HepG2 (cell line): ENCODE data around the gene SPECC1L. TPM values are rescaled to one million over a fixed set of nuclear protein-coding genes. Genes with fewer than 3 reads are reported as not detected.

Experiments
- ATAC-seq: fragments of 200-7000 bp; cut with Tn5 transposase; 3 replicates; pipeline ENCODE4 v1.9.1; 2020; ENCODE audit warnings: mild to moderate bottlenecking, moderate library complexity
- BruUV-seq: library from RNA; stranded (reverse); fragments of 400-500 nt; replicated peaks from 2 replicates; lab custom pipeline; 2021; lab: Mats Ljungman, UMichigan
- CTCF ChIA-PET: fragments of 300-600 bp; formaldehyde crosslinking; extraction: SDS; loops from one replicate; lab custom pipeline; 2021; ENCODE audit warnings: low total read pairs, inconsistent platforms, low intra/inter-chr PET ratio; lab: Yijun Ruan, JAX
- POLR2A ChIA-PET: fragments of 350-600 bp; sonication (Branson Sonifier 250); formaldehyde crosslinking; loops from one replicate; lab custom pipeline; 2020; ENCODE audit warnings: antibody characterized with exemption, inconsistent platforms; lab: Yijun Ruan, JAX
- DNase-seq: peaks from one replicate; pipeline ENCODE4 v3.0.0-alpha.2; 2015; ENCODE audit warnings: low spot score
- FAIRE-seq: peaks from 3 replicates; lab custom pipeline; 2011; peaks lifted over from hg19 to GRCh38; lab: Jason Lieb, UNC
- H2AFZ ChIP-seq: one replicate; pipeline ENCODE4 v1.6.1; 2011; ENCODE audit warnings: low read length, inconsistent platforms
- H3K27ac ChIP-seq: fragments of 300-600 bp; 3 replicates; pipeline ENCODE4 v1.8.0; 2011; ENCODE audit warnings: mixed run types, mild to moderate bottlenecking, mixed read lengths, low read length, inconsistent platforms; ENCODE audit not compliant: insufficient read depth; ENCODE audit errors: extremely low read length
- H3K27me3 ChIP-seq, 2 experiments: fragments of 200-600 bp in 1 of 2; 2 replicates in 1 of 2; 3 replicates in 1 of 2; pipeline versions ENCODE4 v1.6.0 to v1.8.0; 2011; ENCODE audit warnings: low read length in 2 of 2, mild to moderate bottlenecking in 2 of 2, moderate library complexity in 2 of 2, inconsistent platforms in 1 of 2; ENCODE audit not compliant: insufficient read depth in 2 of 2, control insufficient read depth in 1 of 2
- H3K36me3 ChIP-seq, 2 experiments: fragments of 200-600 bp in 1 of 2; replicated peaks in 1 of 2; 2 replicates in 1 of 2; 3 replicates in 1 of 2; pipeline versions ENCODE4 v1.5.1 to v1.8.0; 2011; ENCODE audit warnings: low read length in 2 of 2, inconsistent platforms in 1 of 2; ENCODE audit not compliant: insufficient read depth in 2 of 2, control insufficient read depth in 1 of 2
- H3K4me1 ChIP-seq: 2 replicates; pipeline ENCODE4 v1.5.1; 2012; ENCODE audit warnings: low read length, inconsistent platforms; ENCODE audit not compliant: insufficient read depth
- H3K4me2 ChIP-seq: 2 replicates; pipeline ENCODE4 v1.6.0; 2011; ENCODE audit warnings: low read depth, low read length, inconsistent platforms
- H3K4me3 ChIP-seq, 3 experiments: fragments of 200-600 bp in 1 of 3; sonication (generic), shearing (Covaris generic) in 1 of 3; replicated peaks in 1 of 3; 2 replicates each; pipeline ENCODE4 v1.5.1; 2011 to 2016; ENCODE audit warnings: low read length in 3 of 3, inconsistent platforms in 2 of 3, low read depth in 2 of 3, mild to moderate bottlenecking in 2 of 3, control low read depth in 1 of 3, mixed read lengths in 1 of 3; ENCODE audit not compliant: insufficient read depth in 1 of 3
- H3K79me2 ChIP-seq: one replicate; pipeline ENCODE4 v1.6.1; 2011; ENCODE audit warnings: low read length, inconsistent platforms; ENCODE audit not compliant: insufficient read depth
- H3K9ac ChIP-seq: 2 replicates; pipeline ENCODE4 v1.6.0; 2011; ENCODE audit warnings: mild to moderate bottlenecking, low read depth, low read length, inconsistent platforms; ENCODE audit not compliant: insufficient read depth
- H3K9me3 ChIP-seq: 2 replicates; pipeline ENCODE4 v1.5.1; 2012; ENCODE audit warnings: mild to moderate bottlenecking, low read length
- H4K20me1 ChIP-seq: 2 replicates; pipeline ENCODE4 v1.6.0; 2011; ENCODE audit warnings: inconsistent platforms, mild to moderate bottlenecking, low read length, moderate library complexity; ENCODE audit not compliant: insufficient read depth
- HDAC6 ChIP-seq: fragments of 200-600 bp; sonication (generic); IDR thresholded peaks from 2 replicates; pipeline ENCODE4 v1.7.0; 2017; ENCODE audit warnings: mild to moderate bottlenecking, antibody characterized with exemption, low read length, low read depth
- NR2F2 ChIP-seq: IDR thresholded peaks from 2 replicates; pipeline ENCODE4 v1.6.1; 2012; ENCODE audit warnings: low read depth, inconsistent platforms, borderline replicate concordance
- POLR2AphosphoS2 ChIP-seq: IDR thresholded peaks from 2 replicates; pipeline ENCODE4 v1.6.1; 2011; ENCODE audit warnings: low read depth, low read length, improper control_type of control experiment
- ZGPAT ChIP-seq: IDR thresholded peaks from 2 replicates; pipeline ENCODE4 v1.6.1; 2016; ENCODE audit warnings: mild to moderate bottlenecking
- ZNF740 ChIP-seq: sonication (generic); formaldehyde crosslinking; IDR thresholded peaks from 2 replicates; pipeline ENCODE4 v1.4.0; 2020; ENCODE audit warnings: missing genetic modification reagents
- ZSCAN25 ChIP-seq: sonication (generic); formaldehyde crosslinking; IDR thresholded peaks from 2 replicates; pipeline ENCODE4 v1.8.0; 2022; ENCODE audit warnings: mild to moderate bottlenecking, missing genetic modification reagents
- WGBS: methylation state at CpG from one replicate; pipeline ENCODE4 v1.1.6; 2017; ENCODE audit warnings: low lambda C conversion rate; 5-methylcytosine and 5-hydroxymethylcytosine counted together
- in situ Hi-C: cut with HindIII; loops from 2 replicates; pipeline ENCODE4 v1.10.0; 2017; ENCODE audit warnings: low pct_unique_long_range_greater_than_20kb; ENCODE audit not compliant: extremely low pct_ligation_motif_present
- intact Hi-C: fragments of 100-400 bp; cut with micrococcal nuclease; formaldehyde crosslinking; loops from one replicate; pipeline ENCODE4 v1.10.0; 2022; ENCODE audit not compliant: unreplicated experiment
- polyA plus RNA-seq, 8 experiments: library from polyadenylated mRNA; depleted of rRNA in 3 of 8; stranded (reverse) in 7 of 8; unstranded in 1 of 8; fragments of >200 nt; fragmentation: Illumina TruSeq in 4 of 8; extraction: Trizol in 4 of 8; gene quantifications; 2 replicates each; pipeline versions ENCODE4 v1.2.1 to v1.2.3, GENCODE V29; 2011 to 2016; ENCODE audit warnings: low read depth in 4 of 8, missing spikeins in 1 of 8, mixed read lengths in 1 of 8; ENCODE audit not compliant: insufficient read depth in 1 of 8
- total RNA-seq, 5 experiments: library from RNA; depleted of rRNA; stranded (reverse); fragments of >200 nt; fragmentation: Illumina TruSeq; extraction: Trizol; gene quantifications; 2 replicates each; pipeline ENCODE4 v1.2.3, GENCODE V29; 2016; ENCODE audit warnings: low read depth in 1 of 5

SPECC1L gene
- total and polyA plus RNA-seq, 2 of the 13 experiments (the other 11 are each of a cell fraction or from before 2014, with no cell fraction given), result 14.1 to 30.3 TPM

GRCh38 chr22:24414523-24414922 is 143.9 kb downstream of the SPECC1L start:
- POLR2A ChIA-PET, result no interaction called here
- no peak for ATAC-seq

More at GRCh38 chr22:24414523-24414922, 143.9 kb downstream of the SPECC1L start:
- no peaks in the 10 kb centered on the region for H3K27me3 ChIP-seq
- H3K36me3 ChIP-seq, result peaks cover 11 to 51% of the 10 kb centered on the region in 2 experiments
- CTCF ChIA-PET, result no interaction called here
- H3K79me2 ChIP-seq, result no peaks in the 10 kb centered on the region
- H3K4me2 ChIP-seq, result no peak overlapping the region
- TF ChIP-seq POLR2AphosphoS2 (no peak), ZNF740 (CRISPR knock-in tag) (no peak), ZGPAT (CRISPR knock-in tag) (no peak), ZSCAN25 (CRISPR knock-in tag) (no peak), NR2F2 (no peak), HDAC6 (no peak)
- BruUV-seq, result no TSS peak
- DNase-seq (no peak), FAIRE-seq (no peak)
- H3K9me3 ChIP-seq, result no peaks in the 10 kb centered on the region
- in situ Hi-C loops, result no loop called here
- H3K9ac ChIP-seq, result no peak overlapping the region
- H3K4me3 ChIP-seq, result no peak overlapping the region
- peaks cover 3% of the 10 kb centered on the region for H3K4me1 ChIP-seq
- no peaks in the 10 kb centered on the region for H4K20me1 ChIP-seq
- intact Hi-C loops, result no loop called here
- 94% methylated on average over 13 of the region's 21 CpGs for WGBS
- no peak overlapping the region for H3K27ac ChIP-seq
- H2AFZ ChIP-seq, result no peak overlapping the region
